Measurements from ENCODE around the gene TMEM198. TPM values are rescaled to one million over a fixed set of nuclear protein-coding genes. Genes with fewer than 3 reads are reported as not detected.
A peak's percentile ranks its signal among the peaks of the same experiment; 100 is the strongest.

The TMEM198 gene
- total and polyA plus RNA-seq, 9 of the 15 experiments (the other 6 are each of a cell fraction or from before 2014, with no cell fraction given): 0.03 to 3.8 (median 1.0) TPM

GRCh38 chr2:219494952-219495530 lies 48.8 kb upstream of the TMEM198 start:
- ChIA-PET POLR2A (interaction anchor here (0.6 to 1.5 kb wide), 5 partner anchors 9 to 78 kb away, joined by 3 to 7 read pairs (median 3); no protein-coding TSS in a partner anchor), CTCF (ENCODE audit: low intra/inter-chr PET ratio) (interaction anchor here (0.8 to 2.2 kb wide), 3 partner anchors 14 to 35 kb away, joined by 3 to 9 read pairs (median 3); no protein-coding TSS in a partner anchor)
- Histone ChIP-seq H3K4me2 (ENCODE audit: insufficient read depth, low read length) (peak overlapping the region; percentile 38; the same call in 1 of the 2 replicates), H2AFZ (ENCODE audit: low read depth, low read length) (peak overlapping the region; percentile 44), H3K9ac (ENCODE audit: insufficient read depth in 1 of 2, low read depth in 2 of 2, low read length in 2 of 2) (peak overlapping the region in 1 of 2 experiments; percentile 19; a peak in 1 of 4 replicates), H3K4me1 (replicated peaks in 1 of 2; ENCODE audit: control insufficient read depth in 2 of 2, insufficient read depth in 2 of 2, low read length in 2 of 2) (peaks cover 22 to 67% of the 10 kb centered on the region in 2 experiments), H4K20me1 (replicated peaks; ENCODE audit: control insufficient read depth, insufficient read depth, low read length) (no peaks in the 10 kb centered on the region), H3K27ac (ENCODE audit: extremely low read depth, low read depth, low read length) (no peak overlapping the region; the same call in 2 of the 3 replicates), H3K36me3 (ENCODE audit: control insufficient read depth, insufficient read depth, low read length) (no peaks in the 10 kb centered on the region), H3K4me3 (no peak overlapping the region), H3K79me2 (ENCODE audit: control insufficient read depth, insufficient read depth, low read length) (peaks cover 24% of the 10 kb centered on the region), H3K27me3 (ENCODE audit: control insufficient read depth in 2 of 2, insufficient read depth in 2 of 2, low read length in 2 of 2) (no peaks in the 10 kb centered on the region), H3K9me1 (ENCODE audit: control insufficient read depth, insufficient read depth, low read length) (no peaks in the 10 kb centered on the region), H3K9me3 (replicated peaks; ENCODE audit: control insufficient read depth, insufficient read depth, low read depth, low read length) (no peaks in the 10 kb centered on the region)
- in situ Hi-C loops (cut with MboI): loop anchor here (5.0 kb wide), 1 partner anchor 32 kb away; no protein-coding TSS in a partner anchor
- no peak for ATAC-seq
- intact Hi-C loops (cut with micrococcal nuclease): loop anchor here (2.0 kb wide), 2 partner anchors 26 to 36 kb away; no protein-coding TSS in a partner anchor
- DNase-seq (ENCODE audit: extremely low read depth in 1 of 4, low spot score in 3 of 4): no peak
- no TSS peak for BruUV-seq (replicated peaks)
- FAIRE-seq: no peak
- WGBS (ENCODE audit: insufficient coverage, low coverage, missing lambda C conversion rate): 8% methylated on average over 10 of the region's 10 CpGs
- no peak for TF ChIP-seq NFATC3 (IDR thresholded peaks at IDR 0.05)
- 0 out of 2 replicates have a peak, but pooled peaks have one; percentile 16 for TF ChIP-seq CC2D1A (IDR thresholded peaks at IDR 0.05)

GRCh38 chr2:219495531-219496122 lies 48.2 kb upstream of the TMEM198 start:
- intact Hi-C loops (cut with micrococcal nuclease): loop anchor here (2.0 kb wide), 2 partner anchors 25 to 35 kb away; no protein-coding TSS in a partner anchor
- no peaks in the 10 kb centered on the region for H3K9me3 ChIP-seq (replicated peaks; ENCODE audit: control insufficient read depth, insufficient read depth, low read depth, low read length)

More at GRCh38 chr2:219495531-219496122, 48.2 kb upstream of the TMEM198 start:
- no TSS peak for BruUV-seq (replicated peaks)
- peak overlapping the region in 1 of 2 experiments; percentile 81; a peak in 2 of 4 replicates for H3K9ac ChIP-seq (ENCODE audit: insufficient read depth in 1 of 2, low read depth in 2 of 2, low read length in 2 of 2)
- H3K4me2 ChIP-seq (ENCODE audit: insufficient read depth, low read length): peak overlapping the region; percentile 50; the same call in 1 of the 2 replicates
- ChIA-PET POLR2A (interaction anchor here (0.6 to 1.5 kb wide), 4 partner anchors 10 to 31 kb away, joined by 3 to 7 read pairs (median 3); no protein-coding TSS in a partner anchor), CTCF (ENCODE audit: low intra/inter-chr PET ratio) (interaction anchor here (0.6 to 2.2 kb wide), 4 partner anchors 14 to 34 kb away, joined by 3 to 9 read pairs (median 5); no protein-coding TSS in a partner anchor)
- WGBS (ENCODE audit: insufficient coverage, low coverage, missing lambda C conversion rate): 25% methylated on average over 7 of the region's 14 CpGs
- no peaks in the 10 kb centered on the region for H3K9me1 ChIP-seq (ENCODE audit: control insufficient read depth, insufficient read depth, low read length)
- H3K27me3 ChIP-seq (ENCODE audit: control insufficient read depth in 2 of 2, insufficient read depth in 2 of 2, low read length in 2 of 2): no peaks in the 10 kb centered on the region
- H3K4me3 ChIP-seq: no peak overlapping the region
- H2AFZ ChIP-seq (ENCODE audit: low read depth, low read length): peak overlapping the region; percentile 71
- ATAC-seq: peak; percentile 55
- in situ Hi-C loops (cut with MboI): no loop called here
- no peaks in the 10 kb centered on the region for H3K36me3 ChIP-seq (ENCODE audit: control insufficient read depth, insufficient read depth, low read length)
- H3K27ac ChIP-seq (ENCODE audit: extremely low read depth, low read depth, low read length): no peak overlapping the region
- peak; percentile 75 to 89 (median 81) for DNase-seq (ENCODE audit: extremely low read depth in 1 of 4, low spot score in 3 of 4)
- H3K4me1 ChIP-seq (replicated peaks in 1 of 2; ENCODE audit: control insufficient read depth in 2 of 2, insufficient read depth in 2 of 2, low read length in 2 of 2): peaks cover 28 to 64% of the 10 kb centered on the region in 2 experiments
- peaks cover 30% of the 10 kb centered on the region for H3K79me2 ChIP-seq (ENCODE audit: control insufficient read depth, insufficient read depth, low read length)
- no peaks in the 10 kb centered on the region for H4K20me1 ChIP-seq (replicated peaks; ENCODE audit: control insufficient read depth, insufficient read depth, low read length)
- peak; percentile 95 for FAIRE-seq

All from K562 (cell line).